Neural cell (in vitro differentiated cells): ENCODE results near the gene TELO2. TPM values are rescaled to one million over a fixed set of nuclear protein-coding genes. Genes with fewer than 3 reads are reported as not detected.

Experiments
- H2AFZ ChIP-seq: fragments of 200-600, 300-800 bp; sonication (generic), shearing (Covaris generic); 2 replicates; pipeline ENCODE4 v1.6.0; 2014; ENCODE audit warnings: low read depth, mild to moderate bottlenecking, antibody characterized with exemption, low read length, moderate library complexity
- H3F3A ChIP-seq: fragments of 200-600 bp; shearing (Covaris generic); 2 replicates; pipeline ENCODE4 v1.6.1; 2016; ENCODE audit warnings: mild to moderate bottlenecking, moderate library complexity, mixed read lengths, antibody characterized with exemption, low read length; ENCODE audit not compliant: insufficient read depth, poor library complexity, severe bottlenecking
- H3K27ac ChIP-seq: fragments of 200-600, 300-800 bp; sonication (generic), shearing (Covaris generic); 2 replicates; pipeline ENCODE4 v1.5.1; 2014; ENCODE audit warnings: mild to moderate bottlenecking, low read length, moderate library complexity
- H3K27me3 ChIP-seq: fragments of 300-800, 200-600 bp; sonication (generic), shearing (Covaris generic); 2 replicates; pipeline ENCODE4 v1.6.0; 2014; ENCODE audit warnings: mild to moderate bottlenecking, low read depth, low read length, moderate library complexity; ENCODE audit not compliant: insufficient read depth
- H3K36me3 ChIP-seq: fragments of 300-800, 200-600 bp; sonication (generic), shearing (Covaris generic); 2 replicates; pipeline ENCODE4 v1.5.1; 2014; ENCODE audit warnings: mild to moderate bottlenecking, antibody characterized with exemption, low read length, moderate library complexity; ENCODE audit not compliant: insufficient read depth
- H3K4me2 ChIP-seq: fragments of 300-800, 200-600 bp; sonication (generic), shearing (Covaris generic); 2 replicates; pipeline ENCODE4 v1.6.0; 2014; ENCODE audit warnings: mild to moderate bottlenecking, low read length
- H3K4me3 ChIP-seq: fragments of 300-800, 200-600 bp; sonication (generic), shearing (Covaris generic); 2 replicates; pipeline ENCODE4 v1.5.1; 2014; ENCODE audit warnings: mild to moderate bottlenecking, low read length, moderate library complexity
- H3K79me2 ChIP-seq: fragments of 200-600 bp; shearing (Covaris generic); replicated peaks from 2 replicates; pipeline ENCODE4 v1.6.0; 2014; ENCODE audit warnings: mild to moderate bottlenecking, low read length, moderate library complexity; ENCODE audit not compliant: insufficient read depth
- H3K9ac ChIP-seq: fragments of 300-800, 200-600 bp; sonication (generic), shearing (Covaris generic); 2 replicates; pipeline ENCODE4 v1.6.1; 2016; ENCODE audit warnings: mild to moderate bottlenecking, low read length, mixed read lengths
- H3K9me2 ChIP-seq: fragments of 200-600 bp; shearing (Covaris generic); 2 replicates; pipeline ENCODE4 v1.6.1; 2016; ENCODE audit warnings: mild to moderate bottlenecking, low read length, mixed read lengths; ENCODE audit not compliant: insufficient read depth
- H3K9me3 ChIP-seq: fragments of 200-600, 300-800 bp; sonication (generic), shearing (Covaris generic); 2 replicates; pipeline ENCODE4 v1.6.1; 2016; ENCODE audit warnings: mild to moderate bottlenecking, mixed run types, low read length, moderate library complexity, mixed read lengths
- H4K20me1 ChIP-seq: fragments of 200-600 bp; shearing (Covaris generic); 2 replicates; pipeline ENCODE4 v1.6.1; 2016; ENCODE audit warnings: mild to moderate bottlenecking, mixed run types; ENCODE audit not compliant: insufficient read depth
- EP300 ChIP-seq: fragments of 450-650 bp; conservative IDR thresholded peaks from 2 replicates; pipeline ENCODE4 v1.6.1; 2014; ENCODE audit warnings: antibody characterized with exemption, mild to moderate bottlenecking, moderate library complexity; ENCODE audit not compliant: poor library complexity, severe bottlenecking
- EZH2 ChIP-seq: fragments of 200-600, 300-800 bp; shearing (Covaris generic), sonication (generic); IDR thresholded peaks from 2 replicates; pipeline ENCODE4 v1.6.1; 2014; ENCODE audit warnings: antibody characterized with exemption, low read length, borderline replicate concordance, mild to moderate bottlenecking; ENCODE audit not compliant: insufficient read depth, poor library complexity, severe bottlenecking
- MXI1 ChIP-seq: fragments of 450-650 bp; conservative IDR thresholded peaks from 2 replicates; pipeline ENCODE4 v1.6.1; 2014; ENCODE audit warnings: antibody characterized with exemption, mild to moderate bottlenecking; ENCODE audit not compliant: poor library complexity, severe bottlenecking
- POLR2AphosphoS5 ChIP-seq: IDR thresholded peaks from 2 replicates; pipeline ENCODE4 v1.6.1; 2012
- RAD21 ChIP-seq: fragments of 450-650 bp; conservative IDR thresholded peaks from 2 replicates; pipeline ENCODE4 v1.6.1; 2014; ENCODE audit warnings: antibody characterized with exemption, mild to moderate bottlenecking, moderate library complexity
- SMC3 ChIP-seq: fragments of 450-650 bp; conservative IDR thresholded peaks from 2 replicates; pipeline ENCODE4 v1.6.1; 2014; ENCODE audit warnings: antibody characterized with exemption, mild to moderate bottlenecking, moderate library complexity; ENCODE audit not compliant: poor library complexity
- TAF1 ChIP-seq: IDR thresholded peaks from 2 replicates; pipeline ENCODE4 v1.6.1; 2012; ENCODE audit warnings: low read depth
- polyA plus RNA-seq: library from polyadenylated mRNA; depleted of rRNA; stranded (reverse); fragments of >200 nt; gene quantifications from 2 replicates; pipeline ENCODE4 v1.2.3, GENCODE V29; 2014
- TF ChIP-seq, protein P1 (sequence below): fragments of 450-650 bp; IDR thresholded peaks from 2 replicates; pipeline ENCODE4 v1.5.1; 2014; ENCODE audit warnings: antibody characterized with exemption, mild to moderate bottlenecking, moderate library complexity; ENCODE audit not compliant: poor library complexity, severe bottlenecking
- TF ChIP-seq, protein P2 (sequence below): IDR thresholded peaks from 2 replicates; pipeline ENCODE4 v1.6.1; 2012; ENCODE audit warnings: borderline replicate concordance

The TELO2 gene
- polyA plus RNA-seq, 1 donor from 2014 or later, result 50.4 TPM

DNA sequence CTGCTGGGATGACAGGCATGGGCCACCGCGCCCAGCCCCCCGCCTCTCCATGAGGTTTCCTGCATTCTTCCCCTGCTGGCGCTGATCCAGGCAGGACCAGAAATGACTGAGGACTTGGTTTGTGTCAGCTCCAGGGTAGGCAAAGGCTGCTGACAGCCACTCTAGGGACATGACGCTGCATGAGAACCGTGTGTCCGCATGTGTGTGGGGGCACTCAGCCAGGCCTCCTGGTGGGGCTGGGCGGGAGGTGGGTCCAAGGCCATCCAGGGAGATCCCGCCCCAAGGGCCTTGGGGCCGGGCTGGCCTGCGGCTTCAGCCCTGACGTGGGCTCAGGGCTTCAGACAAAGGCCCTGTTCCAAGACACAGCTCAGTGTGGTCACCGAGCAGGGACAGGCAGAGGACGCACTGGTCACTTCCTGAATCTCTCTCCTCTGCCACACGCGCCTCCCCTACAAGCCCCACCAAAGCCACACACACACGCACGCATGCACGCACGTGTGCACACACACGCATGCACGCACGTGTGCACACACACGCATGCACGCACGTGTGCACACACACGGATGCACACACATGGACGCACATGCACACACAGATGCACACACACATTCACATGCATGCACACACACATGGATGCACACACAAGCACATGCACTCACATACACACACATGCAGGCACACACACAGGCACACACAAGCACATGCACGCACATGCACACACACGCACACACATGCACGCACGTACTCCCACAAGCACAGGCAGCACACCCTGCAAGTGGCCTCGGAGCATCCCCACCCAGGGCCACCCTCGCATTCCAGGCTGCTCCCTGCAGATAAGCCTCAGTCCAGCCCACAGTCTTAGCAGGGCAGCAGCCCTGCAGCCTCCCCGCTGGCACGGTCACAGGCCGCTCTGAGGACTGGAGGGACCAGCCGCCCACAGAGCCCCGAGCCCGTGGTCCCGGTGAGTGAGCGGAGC lies 35.0 kb downstream of the TELO2 start:
- Histone ChIP-seq H2AFZ (no peak overlapping the region), H4K20me1 (no peaks in the 10 kb centered on the region), H3K27me3 (no peaks in the 10 kb centered on the region), H3K36me3 (peaks cover 3% of the 10 kb centered on the region), H3K9me2 (no peaks in the 10 kb centered on the region), H3K4me2 (no peak overlapping the region), H3K79me2 (no peaks in the 10 kb centered on the region), H3K4me3 (no peak overlapping the region), H3K9ac (no peak overlapping the region), H3F3A (no peaks in the 10 kb centered on the region), H3K27ac (no peak overlapping the region), H3K9me3 (no peaks in the 10 kb centered on the region)
- TF ChIP-seq TAF1, result no peak
- TF ChIP-seq, protein P1, sequence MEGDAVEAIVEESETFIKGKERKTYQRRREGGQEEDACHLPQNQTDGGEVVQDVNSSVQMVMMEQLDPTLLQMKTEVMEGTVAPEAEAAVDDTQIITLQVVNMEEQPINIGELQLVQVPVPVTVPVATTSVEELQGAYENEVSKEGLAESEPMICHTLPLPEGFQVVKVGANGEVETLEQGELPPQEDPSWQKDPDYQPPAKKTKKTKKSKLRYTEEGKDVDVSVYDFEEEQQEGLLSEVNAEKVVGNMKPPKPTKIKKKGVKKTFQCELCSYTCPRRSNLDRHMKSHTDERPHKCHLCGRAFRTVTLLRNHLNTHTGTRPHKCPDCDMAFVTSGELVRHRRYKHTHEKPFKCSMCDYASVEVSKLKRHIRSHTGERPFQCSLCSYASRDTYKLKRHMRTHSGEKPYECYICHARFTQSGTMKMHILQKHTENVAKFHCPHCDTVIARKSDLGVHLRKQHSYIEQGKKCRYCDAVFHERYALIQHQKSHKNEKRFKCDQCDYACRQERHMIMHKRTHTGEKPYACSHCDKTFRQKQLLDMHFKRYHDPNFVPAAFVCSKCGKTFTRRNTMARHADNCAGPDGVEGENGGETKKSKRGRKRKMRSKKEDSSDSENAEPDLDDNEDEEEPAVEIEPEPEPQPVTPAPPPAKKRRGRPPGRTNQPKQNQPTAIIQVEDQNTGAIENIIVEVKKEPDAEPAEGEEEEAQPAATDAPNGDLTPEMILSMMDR, result no peak
- TF ChIP-seq POLR2AphosphoS5, result no peak

DNA sequence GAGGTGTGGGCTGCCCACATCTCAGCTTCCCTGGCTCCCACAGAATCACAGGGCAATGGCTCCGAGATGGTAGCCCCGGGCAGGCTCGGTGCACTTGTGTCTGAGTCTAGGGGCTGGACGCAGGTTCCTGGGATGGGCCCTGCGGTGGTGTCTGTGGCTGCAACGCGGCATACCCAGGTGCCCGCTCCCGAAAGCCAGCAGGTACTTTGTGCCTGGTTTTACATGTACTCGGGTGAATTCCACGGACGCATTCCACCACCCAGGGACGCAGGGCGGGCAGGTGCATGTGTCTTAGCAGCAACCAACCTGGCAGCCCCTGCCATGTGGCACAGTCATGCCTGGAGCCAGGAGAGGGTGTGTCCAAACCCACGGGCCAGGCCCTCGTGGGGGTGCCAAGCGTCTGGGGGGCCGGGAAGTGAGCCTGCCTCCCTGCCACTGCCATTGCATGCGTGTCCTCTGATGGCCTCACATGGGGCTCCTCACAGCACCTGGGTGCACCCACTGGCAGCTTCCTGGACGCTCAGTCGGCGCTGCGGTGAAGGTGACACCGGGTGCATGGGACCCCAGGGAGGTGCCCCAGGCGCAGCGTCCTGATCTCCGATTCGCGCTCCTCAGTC lies 35.9 kb downstream of the TELO2 start:
- Histone ChIP-seq H3K4me3 (no peak overlapping the region), H4K20me1 (no peaks in the 10 kb centered on the region), H3K79me2 (no peaks in the 10 kb centered on the region), H3K9me3 (no peaks in the 10 kb centered on the region), H2AFZ (no peak overlapping the region), H3K27ac (no peak overlapping the region), H3K27me3 (no peaks in the 10 kb centered on the region), H3K36me3 (peaks cover 3% of the 10 kb centered on the region), H3K9ac (no peak overlapping the region), H3K4me2 (no peak overlapping the region), H3K9me2 (no peaks in the 10 kb centered on the region), H3F3A (no peaks in the 10 kb centered on the region)
- TF ChIP-seq EZH2 (no peak), RAD21 (no peak), EP300 (no peak), TAF1 (no peak), POLR2AphosphoS5 (no peak), SMC3 (no peak), MXI1 (no peak)
- TF ChIP-seq, protein P1, result no peak
- TF ChIP-seq, protein P2, sequence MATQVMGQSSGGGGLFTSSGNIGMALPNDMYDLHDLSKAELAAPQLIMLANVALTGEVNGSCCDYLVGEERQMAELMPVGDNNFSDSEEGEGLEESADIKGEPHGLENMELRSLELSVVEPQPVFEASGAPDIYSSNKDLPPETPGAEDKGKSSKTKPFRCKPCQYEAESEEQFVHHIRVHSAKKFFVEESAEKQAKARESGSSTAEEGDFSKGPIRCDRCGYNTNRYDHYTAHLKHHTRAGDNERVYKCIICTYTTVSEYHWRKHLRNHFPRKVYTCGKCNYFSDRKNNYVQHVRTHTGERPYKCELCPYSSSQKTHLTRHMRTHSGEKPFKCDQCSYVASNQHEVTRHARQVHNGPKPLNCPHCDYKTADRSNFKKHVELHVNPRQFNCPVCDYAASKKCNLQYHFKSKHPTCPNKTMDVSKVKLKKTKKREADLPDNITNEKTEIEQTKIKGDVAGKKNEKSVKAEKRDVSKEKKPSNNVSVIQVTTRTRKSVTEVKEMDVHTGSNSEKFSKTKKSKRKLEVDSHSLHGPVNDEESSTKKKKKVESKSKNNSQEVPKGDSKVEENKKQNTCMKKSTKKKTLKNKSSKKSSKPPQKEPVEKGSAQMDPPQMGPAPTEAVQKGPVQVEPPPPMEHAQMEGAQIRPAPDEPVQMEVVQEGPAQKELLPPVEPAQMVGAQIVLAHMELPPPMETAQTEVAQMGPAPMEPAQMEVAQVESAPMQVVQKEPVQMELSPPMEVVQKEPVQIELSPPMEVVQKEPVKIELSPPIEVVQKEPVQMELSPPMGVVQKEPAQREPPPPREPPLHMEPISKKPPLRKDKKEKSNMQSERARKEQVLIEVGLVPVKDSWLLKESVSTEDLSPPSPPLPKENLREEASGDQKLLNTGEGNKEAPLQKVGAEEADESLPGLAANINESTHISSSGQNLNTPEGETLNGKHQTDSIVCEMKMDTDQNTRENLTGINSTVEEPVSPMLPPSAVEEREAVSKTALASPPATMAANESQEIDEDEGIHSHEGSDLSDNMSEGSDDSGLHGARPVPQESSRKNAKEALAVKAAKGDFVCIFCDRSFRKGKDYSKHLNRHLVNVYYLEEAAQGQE, result no peak
